Endothelial cell of umbilical vein (primary cell): ENCODE measurements around the gene ST13. TPM values are rescaled to one million over a fixed set of nuclear protein-coding genes. Genes with fewer than 3 reads are reported as not detected.

Experiments used
- BruUV-seq: library from RNA; stranded (reverse); fragments of 400-500 nt; replicated peaks from 2 replicates; lab custom pipeline; 2021; lab: Mats Ljungman, UMichigan
- CTCF ChIA-PET: fragments of 300-600, 350-600 bp; sonication (Branson Sonifier 250); formaldehyde crosslinking; loops from one replicate; lab custom pipeline; 2021; ENCODE audit warnings: antibody characterized with exemption, inconsistent platforms; lab: Charles Lee
- POLR2A ChIA-PET: fragments of 300-600, 350-600 bp; sonication (Branson Sonifier 250); formaldehyde crosslinking; loops from one replicate; lab custom pipeline; 2021; ENCODE audit warnings: antibody characterized with exemption, inconsistent platforms; lab: Charles Lee
- DNase-seq: peaks from one replicate; pipeline ENCODE4 v3.0.0-alpha.2; 2011; ENCODE audit warnings: low read depth, low spot score
- FAIRE-seq: peaks from 2 replicates; lab custom pipeline; 2011; peaks lifted over from hg19 to GRCh38; lab: Jason Lieb, UNC
- H2AFZ ChIP-seq: 2 replicates; pipeline ENCODE4 v1.6.0; 2012; ENCODE audit warnings: low read depth, low read length, control low read depth, inconsistent platforms
- H3K27ac ChIP-seq: 2 replicates; pipeline ENCODE4 v1.5.1; 2011; ENCODE audit warnings: low read depth, mild to moderate bottlenecking, control low read depth, low read length, moderate library complexity; ENCODE audit not compliant: insufficient read depth
- H3K27me3 ChIP-seq, 2 experiments: 2 replicates each; pipeline versions ENCODE4 v1.6.0 to v1.6.1; 2011; ENCODE audit warnings: low read length in 2 of 2, mixed read lengths in 1 of 2; ENCODE audit not compliant: control insufficient read depth in 2 of 2, insufficient read depth in 2 of 2
- H3K36me3 ChIP-seq, 2 experiments: 2 replicates in 1 of 2; 3 replicates in 1 of 2; pipeline ENCODE4 v1.5.1; 2011; ENCODE audit warnings: low read length in 2 of 2, mild to moderate bottlenecking in 1 of 2, moderate library complexity in 1 of 2; ENCODE audit not compliant: control insufficient read depth in 2 of 2, insufficient read depth in 2 of 2; ENCODE audit errors: extremely low read depth in 1 of 2
- H3K4me1 ChIP-seq: 3 replicates; pipeline ENCODE4 v1.5.1; 2011; ENCODE audit warnings: mild to moderate bottlenecking, low read length; ENCODE audit not compliant: control insufficient read depth, insufficient read depth; ENCODE audit errors: extremely low read depth
- H3K4me2 ChIP-seq: 2 replicates; pipeline ENCODE4 v1.6.1; 2011; ENCODE audit warnings: low read length, control low read depth, mixed read lengths; ENCODE audit not compliant: insufficient read depth
- H3K4me3 ChIP-seq, 3 experiments: fragments of 200-600 bp in 1 of 3; sonication (generic), shearing (Covaris generic) in 1 of 3; replicated peaks in 1 of 3; 2 replicates each; pipeline ENCODE4 v1.5.1; 2011 to 2016; ENCODE audit warnings: control low read depth in 3 of 3, low read length in 3 of 3, mild to moderate bottlenecking in 2 of 3, inconsistent platforms in 1 of 3, low read depth in 1 of 3, moderate library complexity in 1 of 3; ENCODE audit not compliant: insufficient read depth in 1 of 3
- H3K79me2 ChIP-seq: 2 replicates; pipeline ENCODE4 v1.6.0; 2012; ENCODE audit warnings: low read length, inconsistent platforms; ENCODE audit not compliant: control insufficient read depth, insufficient read depth
- H3K9ac ChIP-seq: replicated peaks from 2 replicates; pipeline ENCODE3; 2011; ENCODE audit warnings: low read length, control low read depth; ENCODE audit not compliant: insufficient read depth; ENCODE audit errors: extremely low read depth
- H3K9me1 ChIP-seq: replicated peaks from 3 replicates; pipeline ENCODE4 v1.6.0; 2011; ENCODE audit warnings: mild to moderate bottlenecking, low read length; ENCODE audit not compliant: control insufficient read depth, insufficient read depth; ENCODE audit errors: extremely low read depth
- H3K9me3 ChIP-seq: replicated peaks from 2 replicates; pipeline ENCODE4 v1.5.1; 2012; ENCODE audit warnings: low read length, inconsistent platforms; ENCODE audit not compliant: control insufficient read depth, insufficient read depth
- H4K20me1 ChIP-seq: replicated peaks from 2 replicates; pipeline ENCODE3; 2011; ENCODE audit warnings: mild to moderate bottlenecking, low read length; ENCODE audit not compliant: control insufficient read depth, insufficient read depth; ENCODE audit errors: extremely low read depth
- CTCF ChIP-seq, 2 donors: IDR thresholded peaks; 1 replicate in 1 of 2; 2 replicates in 1 of 2; pipeline ENCODE4 v1.5.1; 2011; ENCODE audit warnings: low read length in 2 of 2, mild to moderate bottlenecking in 2 of 2, moderate library complexity in 2 of 2, control low read depth in 1 of 2, inconsistent platforms in 1 of 2, low read depth in 1 of 2; ENCODE audit not compliant: insufficient read depth in 1 of 2; ENCODE audit errors: extremely low read depth in 1 of 2
- GATA2 ChIP-seq: IDR thresholded peaks from 2 replicates; pipeline ENCODE4 v1.7.0; 2011; ENCODE audit warnings: low read depth, mild to moderate bottlenecking, moderate library complexity, mixed read lengths, low read length; ENCODE audit not compliant: insufficient read length, insufficient read depth
- MAX ChIP-seq: IDR thresholded peaks from 2 replicates; pipeline ENCODE4 v1.6.1; 2011; ENCODE audit not compliant: insufficient read depth, insufficient read length
- POLR2A ChIP-seq: IDR thresholded peaks from 2 replicates; pipeline ENCODE4 v1.6.1; 2012; ENCODE audit warnings: low read depth, mild to moderate bottlenecking, control low read depth, low read length
- POLR2AphosphoS5 ChIP-seq: IDR thresholded peaks from 2 replicates; pipeline ENCODE4 v1.6.1; 2012; ENCODE audit warnings: low read depth, mild to moderate bottlenecking, control low read depth, low read length, moderate library complexity; ENCODE audit not compliant: insufficient read depth
- dilution Hi-C: fragments of 300-500 bp; cut with MboI; formaldehyde crosslinking; loops from one replicate; pipeline ENCODE4 v1.15.0; 2019; ENCODE audit warnings: low sequenced_read_pairs; ENCODE audit not compliant: extremely low pct_ligation_motif_present
- intact Hi-C: fragments of 100-400 bp; cut with micrococcal nuclease; formaldehyde crosslinking; loops from one replicate; pipeline ENCODE4 v1.10.0; 2022
- polyA plus RNA-seq, 4 experiments: library from polyadenylated mRNA; depleted of rRNA in 3 of 4; stranded (reverse) in 3 of 4; unstranded in 1 of 4; fragments of >200 nt; gene quantifications; 2 replicates each; pipeline versions ENCODE4 v1.2.1 to v1.2.3, GENCODE V29; 2011 to 2012; ENCODE audit warnings: missing spikeins in 1 of 4
- total RNA-seq: library from RNA; stranded (reverse); gene quantifications from 2 replicates; pipeline ENCODE4 v1.2.3, GENCODE V29; 2021

ST13 gene
- total and polyA plus RNA-seq, 2 donors (not counting 3 experiments of a cell fraction or from before 2014, with no cell fraction given): 41.2 to 250 TPM

GRCh38 chr22:40857309-40857855 is 943 bp upstream of the ST13 start:
- BruUV-seq: TSS peak; percentile 83
- Histone ChIP-seq H3K27me3 (no peaks in the 10 kb centered on the region), H3K4me1 (peaks cover 27% of the 10 kb centered on the region), H4K20me1 (peaks cover under 1% of the 10 kb centered on the region), H3K9me1 (no peaks in the 10 kb centered on the region), H3K4me3 (peak overlapping the region; percentile 80 to 99 (median 94)), H3K4me2 (peak overlapping the region; percentile 95), H3K9ac (peak overlapping the region; percentile 86), H3K9me3 (no peaks in the 10 kb centered on the region), H2AFZ (peak overlapping the region; percentile 37), H3K27ac (peak overlapping the region; percentile 93), H3K79me2 (peaks cover 63% of the 10 kb centered on the region), H3K36me3 (peaks cover 0 to 2% of the 10 kb centered on the region in 2 experiments)
- POLR2A ChIA-PET: interaction anchor here (0.8 kb wide), 1 partner anchor 10 kb away, joined by 4 read pairs; no protein-coding TSS in a partner anchor
- TF ChIP-seq POLR2AphosphoS5 (no peak), MAX (no peak), CTCF (IDR thresholded peaks at IDR 0.05; ENCODE audit: extremely low read depth in 1 of 2, insufficient read depth in 1 of 2, low read depth in 1 of 2, low read length in 2 of 2) (no peak), POLR2A (no peak), GATA2 (no peak)
- intact Hi-C loops: loop anchor here (2.0 kb wide), 2 partner anchors 39 to 41 kb away; partner anchors contain the start of gene SLC25A17
- FAIRE-seq (no peak), DNase-seq (no peak)
- CTCF ChIA-PET: interaction anchor here (0.6 to 1.5 kb wide), 5 partner anchors 10 to 42 kb away, joined by 3 to 7 read pairs (median 3); partner anchors contain the start of gene SLC25A17
- dilution Hi-C loops: no loop called here
